Stimulated activated CD8-positive, alpha-beta memory T cell treated with anti-CD3 and anti-CD28 coated beads, Interleukin-12 subunit alpha, Interleukin-12 subunit beta, amount 100 ng/mL, for 1 hour (primary cell): ENCODE results near the gene NAIF1.
"Not testable (repeated sequence)": the region's sequence is repeated elsewhere in the genome, so short reads cannot be mapped to it uniquely, and the experiment has no call there.

Source experiments
- DNase-seq: peaks from one replicate; pipeline ENCODE4 v3.0.0-alpha.2; 2020; ENCODE audit warnings: low read depth

NAIF1 gene

GRCh38 chr9:128026773-128027541 lies 40.2 kb downstream of the NAIF1 start:
- no peak for DNase-seq

GRCh38 chr9:128026255-128026772 lies 40.8 kb downstream of the NAIF1 start:
- DNase-seq: peak; percentile 60

GRCh38 chr9:128025736-128026135 lies 41.4 kb downstream of the NAIF1 start:
- no peak for DNase-seq

GRCh38 chr9:128024761-128025308 lies 42.3 kb downstream of the NAIF1 start:
- no peak for DNase-seq

GRCh38 chr9:128023671-128024070 lies 43.4 kb downstream of the NAIF1 start:
- DNase-seq: not testable (repeated sequence)

- no peak for DNase-seq
Observed at GRCh38 chr9:128022886-128023285, 44.2 kb downstream of the NAIF1 start.

GRCh38 chr9:128021098-128021497 lies 46.0 kb downstream of the NAIF1 start:
- DNase-seq: no peak

GRCh38 chr9:128020692-128021091 lies 46.4 kb downstream of the NAIF1 start:
- DNase-seq: no peak

GRCh38 chr9:128015696-128016095 lies 51.4 kb downstream of the NAIF1 start:
- no peak for DNase-seq
